ENCODE data around the gene ZNF296. TPM values are rescaled to one million over a fixed set of nuclear protein-coding genes. Genes with fewer than 3 reads are reported as not detected.

The ZNF296 gene
- total and polyA plus RNA-seq, 2 of the 8 experiments (the other 6 are each of a cell fraction or from before 2014, with no cell fraction given), result 2.7 to 7.5 TPM

GRCh38 chr19:45059258-45059965, 16.9 kb downstream of the ZNF296 start:
- POLR2A ChIA-PET (ENCODE audit: partially characterized antibody), result interaction anchor here (0.7 to 2.9 kb wide), 9 partner anchors 9 to 39 kb away, joined by 3 to 13 read pairs (median 3); partner anchors contain the start of genes PPP1R37 and ZNF296
- Histone ChIP-seq H2BK120ac (replicated peaks; ENCODE audit: low read depth, low read length) (no peak overlapping the region), H4K20me1 (replicated peaks in 1 of 2; ENCODE audit: control insufficient read depth in 1 of 2, insufficient read depth in 2 of 2, low read length in 2 of 2) (peaks cover 10 to 15% of the 10 kb centered on the region in 2 experiments)
- no peak for TF ChIP-seq RFX5 (IDR thresholded peaks at IDR 0.05; ENCODE audit: borderline replicate concordance, low read depth, low read length)
- peak; percentile 27; the same call in 1 of the 2 replicates for TF ChIP-seq MAX (IDR thresholded peaks at IDR 0.05)
- peak; percentile 86 to 92 for TF ChIP-seq RAD21 (IDR thresholded peaks at IDR 0.05 in 1 of 2, conservative IDR thresholded peaks at IDR 0.05 in 1 of 2; ENCODE audit: low read depth in 2 of 2, low read length in 2 of 2)
- TF ChIP-seq ASH2L (IDR thresholded peaks at IDR 0.05; ENCODE audit: low read length), result no peak
- TF ChIP-seq GABPA (IDR thresholded peaks at IDR 0.05; ENCODE audit: borderline replicate concordance, insufficient read depth, low read length), result peak; percentile 67; the same call in 1 of the 2 replicates
- no peak for TF ChIP-seq NRF1 (IDR thresholded peaks at IDR 0.05; ENCODE audit: low read depth, low read length)
- 0 out of 2 replicates have a peak, but pooled peaks have one; percentile 29 for TF ChIP-seq TEAD4 (IDR thresholded peaks at IDR 0.05; ENCODE audit: low read depth, low read length)
- TF ChIP-seq CTCF (IDR thresholded peaks at IDR 0.05; ENCODE audit: control extremely low read depth in 1 of 3, insufficient read depth in 1 of 3, low read depth in 1 of 3, low read length in 3 of 3), result peak; percentile 84 to 95 (median 94)

More at GRCh38 chr19:45059258-45059965, 16.9 kb downstream of the ZNF296 start:
- no peak overlapping the region for H2BK5ac ChIP-seq (ENCODE audit: low read depth, low read length)
- peak overlapping the region; percentile 32; the same call in 1 of the 2 replicates for H3K18ac ChIP-seq (ENCODE audit: extremely low read depth, low read length)
- no peak overlapping the region for H3K14ac ChIP-seq (ENCODE audit: insufficient read length)
- H3K79me1 ChIP-seq (ENCODE audit: low read depth, low read length), result peaks cover 4% of the 10 kb centered on the region; the same call in 1 of the 2 replicates
- H3K9me3 ChIP-seq (ENCODE audit: insufficient read depth in 2 of 2, low read depth in 1 of 2, low read length in 1 of 2), result no peaks in the 10 kb centered on the region; a peak in 1 of 4 replicates
- CTCF ChIA-PET (ENCODE audit: partially characterized antibody), result interaction anchor here (0.6 to 4.3 kb wide), 42 partner anchors 9 to 1171 kb away, joined by 3 to 85 read pairs (median 4); partner anchors contain the start of genes APOE and CLASRP
- 0 out of 2 replicates have a peak overlapping the region, but pooled peaks have one; percentile 9 for H3K27ac ChIP-seq (ENCODE audit: low read depth, low read length)
- no peak overlapping the region for H2BK20ac ChIP-seq (ENCODE audit: low read length)
- no peak overlapping the region for H3K4ac ChIP-seq (replicated peaks; ENCODE audit: insufficient read length, low read depth, low read length)
- H3K4me2 ChIP-seq (ENCODE audit: insufficient read depth in 1 of 2, low read depth in 2 of 2, low read length in 2 of 2), result no peak overlapping the region
- H3K23me2 ChIP-seq (ENCODE audit: low read depth, low read length), result peaks cover 2% of the 10 kb centered on the region; the same call in 1 of the 2 replicates
- no peaks in the 10 kb centered on the region for H3K27me3 ChIP-seq (replicated peaks in 1 of 4; ENCODE audit: control insufficient read depth in 3 of 4, extremely low read depth in 1 of 4, insufficient read depth in 3 of 4, low read length in 3 of 4)
- 76% methylated on average over 16 of the region's 16 CpGs; no CpG with 5 or more reads in 1 of the 2 experiments for WGBS, 2 experiments (ENCODE audit: extremely low coverage in 1 of 2, insufficient coverage in 1 of 2, insufficient read length in 1 of 2, insufficient replicate concordance in 2 of 2, low coverage in 1 of 2, low lambda C conversion rate in 2 of 2, missing lambda C conversion rate in 1 of 2)
- DNase-seq (ENCODE audit: low read depth in 1 of 2, low spot score in 2 of 2) (peak in 1 of 2 experiments; percentile 98), FAIRE-seq (peak; percentile 72)
- no peak overlapping the region; a peak in 1 of 7 replicates for H3K9ac ChIP-seq (replicated peaks in 1 of 4; ENCODE audit: extremely low read depth in 1 of 4, low read depth in 3 of 4, low read length in 3 of 4)
- no peak overlapping the region for H4K5ac ChIP-seq (ENCODE audit: insufficient read length, low read depth, low read length)
- no peak overlapping the region for H2AK5ac ChIP-seq (ENCODE audit: low read depth, low read length)
- H3K23ac ChIP-seq (ENCODE audit: insufficient read length), result no peak overlapping the region
- no peak overlapping the region for H4K91ac ChIP-seq (replicated peaks; ENCODE audit: insufficient read length, low read length)
- H2BK15ac ChIP-seq (ENCODE audit: low read length), result no peak overlapping the region
- peaks cover 12 to 70% (median 50%) of the 10 kb centered on the region in 4 experiments; a peak in 7 of 8 replicates for H3K36me3 ChIP-seq (ENCODE audit: control insufficient read depth in 2 of 4, insufficient read depth in 4 of 4, low read length in 3 of 4)
- H3K4me1 ChIP-seq (replicated peaks in 1 of 4; ENCODE audit: control insufficient read depth in 3 of 4, insufficient read depth in 4 of 4, low read length in 3 of 4), result peaks cover 0 to 4% (median 1%) of the 10 kb centered on the region in 4 experiments; a peak in 4 of 7 replicates
- H2BK12ac ChIP-seq (ENCODE audit: low read depth, low read length), result no peak overlapping the region
- no peak overlapping the region for H3K56ac ChIP-seq (replicated peaks; ENCODE audit: insufficient read length, low read depth, low read length)
- no peak overlapping the region for H3K4me3 ChIP-seq (ENCODE audit: extremely low read depth in 1 of 4, insufficient read depth in 2 of 4, low read depth in 3 of 4, low read length in 4 of 4)
- H3K79me2 ChIP-seq (ENCODE audit: control insufficient read depth in 1 of 2, insufficient read depth in 2 of 2, low read length in 2 of 2), result no peaks in the 10 kb centered on the region
- H4K8ac ChIP-seq (ENCODE audit: extremely low read depth, insufficient read depth, low read length), result peak overlapping the region; percentile 66; the same call in 1 of the 2 replicates
- no peak overlapping the region for H2AFZ ChIP-seq (ENCODE audit: low read length)

All from H1 (cell line).